Amygdala (tissue), 56 donors: ENCODE measurements around the gene EEF1A2.
"Not testable (repeated sequence)": the region's sequence is repeated elsewhere in the genome, so short reads cannot be mapped to it uniquely, and the experiment has no call there.

ENCODE experiments used
- DNase-seq, 56 donors: peaks; one replicate each; lab custom pipeline; 2025; lab: John Stamatoyannopoulos, UW

Gene EEF1A2

GRCh38 chr20:63491078-63491477 lies 7.8 kb downstream of the EEF1A2 start:
- no peak for DNase-seq

GRCh38 chr20:63490416-63490815 lies 8.5 kb downstream of the EEF1A2 start:
- DNase-seq = no peak

- no peak for DNase-seq
Observed at GRCh38 chr20:63488315-63489251, 10.3 kb downstream of the EEF1A2 start.

- DNase-seq = no peak
Observed at GRCh38 chr20:63487781-63488241, 11.1 kb downstream of the EEF1A2 start.

GRCh38 chr20:63487116-63487764 lies 11.6 kb downstream of the EEF1A2 start:
- no peak for DNase-seq

GRCh38 chr20:63486300-63486855 lies 12.5 kb downstream of the EEF1A2 start:
- no peak for DNase-seq

GRCh38 chr20:63484651-63485403 lies 14.1 kb downstream of the EEF1A2 start:
- no peak for DNase-seq

GRCh38 chr20:63484236-63484635 lies 14.6 kb downstream of the EEF1A2 start:
- DNase-seq = no peak

GRCh38 chr20:63483834-63484233 lies 15.0 kb downstream of the EEF1A2 start:
- no peak for DNase-seq

- peak in 1 of 56 donors; percentile 40 for DNase-seq
Observed at GRCh38 chr20:63482021-63482587, 16.8 kb downstream of the EEF1A2 start.

GRCh38 chr20:63481503-63481902 lies 17.4 kb downstream of the EEF1A2 start:
- no peak for DNase-seq

- DNase-seq = not testable (repeated sequence)
Observed at GRCh38 chr20:63479695-63480419, 19.0 kb downstream of the EEF1A2 start.

GRCh38 chr20:63478346-63479302 lies 20.3 kb downstream of the EEF1A2 start:
- no peak for DNase-seq

- no peak for DNase-seq
Observed at GRCh38 chr20:63477944-63478343, 20.9 kb downstream of the EEF1A2 start.

GRCh38 chr20:63477061-63477616 lies 21.7 kb downstream of the EEF1A2 start:
- DNase-seq = no peak

GRCh38 chr20:63475209-63475608 lies 23.7 kb downstream of the EEF1A2 start:
- DNase-seq = no peak

GRCh38 chr20:63473555-63474449 lies 25.1 kb downstream of the EEF1A2 start:
- DNase-seq = peak in 3 of 56 donors; percentile 25 to 53 (median 42)
